GM12878 (cell line): ENCODE data around the gene ZDHHC3. TPM values are rescaled to one million over a fixed set of nuclear protein-coding genes. Genes with fewer than 3 reads are reported as not detected.
A peak's percentile ranks its signal among the peaks of the same experiment; 100 is the strongest.

Experiments
- ASH2L ChIP-seq: fragments of 300-600, 200-600 bp; sonication (generic); IDR thresholded peaks from 2 replicates; pipeline ENCODE4 v1.6.1; 2017; ENCODE audit warnings: low read depth, mild to moderate bottlenecking, borderline replicate concordance
- BMI1 ChIP-seq: fragments of 450-650 bp; IDR thresholded peaks from 2 replicates; pipeline ENCODE4 v1.6.1; 2016; ENCODE audit warnings: mild to moderate bottlenecking, moderate library complexity, borderline replicate concordance
- CHD2 ChIP-seq: IDR thresholded peaks from 2 replicates; pipeline ENCODE4 v1.6.1; 2011; ENCODE audit warnings: low read depth, low read length, improper control_type of control experiment, borderline replicate concordance
- HCFC1 ChIP-seq: fragments of 150-350 bp; IDR thresholded peaks from 2 replicates; pipeline ENCODE4 v1.6.1; 2014; ENCODE audit warnings: low read length
- KDM1A ChIP-seq: fragments of 200-600 bp; sonication (generic); IDR thresholded peaks from 2 replicates; pipeline ENCODE4 v1.6.1; 2016; ENCODE audit warnings: borderline replicate concordance
- MEF2B ChIP-seq: fragments of 450-650 bp; IDR thresholded peaks from 2 replicates; pipeline ENCODE4 v1.6.1; 2018; ENCODE audit warnings: mild to moderate bottlenecking, moderate library complexity; ENCODE audit not compliant: partially characterized antibody, poor library complexity, severe bottlenecking
- MYC ChIP-seq: IDR thresholded peaks from 2 replicates; pipeline ENCODE4 v1.6.1; 2011; ENCODE audit warnings: mild to moderate bottlenecking, low read length, moderate library complexity, inconsistent platforms; ENCODE audit not compliant: insufficient read depth, insufficient replicate concordance, insufficient read length, severe bottlenecking
- NFIC ChIP-seq: IDR thresholded peaks from 2 replicates; pipeline ENCODE4 v1.6.1; 2012; ENCODE audit warnings: low read depth, mild to moderate bottlenecking, inconsistent platforms, low read length, moderate library complexity
- NFYA ChIP-seq: IDR thresholded peaks from 2 replicates; pipeline ENCODE4 v1.6.1; 2011; ENCODE audit warnings: low read depth, mild to moderate bottlenecking, low read length, improper control_type of control experiment, borderline replicate concordance
- NFYB ChIP-seq: IDR thresholded peaks from 2 replicates; pipeline ENCODE4 v1.6.1; 2011; ENCODE audit warnings: low read depth, mild to moderate bottlenecking, low read length, improper control_type of control experiment, moderate library complexity; ENCODE audit not compliant: insufficient read depth
- PML ChIP-seq: IDR thresholded peaks from 2 replicates; pipeline ENCODE4 v1.6.1; 2012; ENCODE audit warnings: low read length, inconsistent platforms
- RB1 ChIP-seq: fragments of 450-650 bp; formaldehyde crosslinking; IDR thresholded peaks from 2 replicates; pipeline ENCODE4 v1.6.1; 2017; ENCODE audit warnings: mild to moderate bottlenecking, borderline replicate concordance
- SIN3A ChIP-seq: IDR thresholded peaks from 2 replicates; pipeline ENCODE4 v1.6.1; 2012; ENCODE audit warnings: low read depth, low read length, improper control_type of control experiment
- SRF ChIP-seq, 2 experiments: IDR thresholded peaks; 2 replicates each; pipeline ENCODE4 v1.6.1; 2011; ENCODE audit warnings: low read depth in 2 of 2, low read length in 2 of 2, mild to moderate bottlenecking in 1 of 2, moderate library complexity in 1 of 2
- TARDBP ChIP-seq: IDR thresholded peaks from 2 replicates; pipeline ENCODE4 v1.6.1; 2016; ENCODE audit warnings: borderline replicate concordance
- ZNF207 ChIP-seq: fragments of 450-650 bp; IDR thresholded peaks from 2 replicates; pipeline ENCODE4 v1.6.1; 2014; ENCODE audit warnings: antibody characterized with exemption, mild to moderate bottlenecking, borderline replicate concordance
- polyA plus RNA-seq, 11 experiments: library from polyadenylated mRNA; depleted of rRNA in 4 of 11; unstranded in 6 of 11; stranded (reverse) in 5 of 11; fragments of >200 nt; fragmentation: Nextera tagmentation in 4 of 11; fragmentation: Illumina TruSeq in 1 of 11; extraction: Ambion mirVana in 4 of 11; extraction: Trizol in 1 of 11; gene quantifications; 1 replicate in 1 of 11; 2 replicates in 10 of 11; pipeline versions ENCODE4 v1.2.1 to v1.2.3, GENCODE V29; 2011 to 2016; ENCODE audit warnings: inconsistent platforms in 2 of 11, missing spikeins in 2 of 11, low read depth in 1 of 11
- total RNA-seq, 4 experiments: library from RNA; depleted of rRNA in 3 of 4; stranded (reverse); fragments of >200 nt in 3 of 4; fragmentation: Illumina TruSeq in 1 of 4; extraction: Trizol in 1 of 4; gene quantifications; 2 replicates each; pipeline versions ENCODE4 v1.2.1 to v1.2.3, GENCODE V29; 2013 to 2021
- TF ChIP-seq, protein P1 (sequence below): fragments of 450-650 bp; formaldehyde crosslinking; IDR thresholded peaks from 2 replicates; pipeline ENCODE4 v1.4.0; 2020; ENCODE audit warnings: mild to moderate bottlenecking, moderate library complexity
- TF ChIP-seq, protein P2 (sequence below): fragments of 450-650 bp; IDR thresholded peaks from 2 replicates; pipeline ENCODE4 v1.6.1; 2017; ENCODE audit warnings: borderline replicate concordance
- TF ChIP-seq, protein P3 (sequence below): IDR thresholded peaks from 2 replicates; pipeline ENCODE4 v1.6.1; 2012; ENCODE audit warnings: improper control_type of control experiment, low read depth, low read length; ENCODE audit not compliant: insufficient replicate concordance

The ZDHHC3 gene
- total and polyA plus RNA-seq, 10 of the 15 experiments (the other 5 are each of a cell fraction or from before 2014, with no cell fraction given) = 6.8 to 79.1 (median 40.8) TPM

DNA sequence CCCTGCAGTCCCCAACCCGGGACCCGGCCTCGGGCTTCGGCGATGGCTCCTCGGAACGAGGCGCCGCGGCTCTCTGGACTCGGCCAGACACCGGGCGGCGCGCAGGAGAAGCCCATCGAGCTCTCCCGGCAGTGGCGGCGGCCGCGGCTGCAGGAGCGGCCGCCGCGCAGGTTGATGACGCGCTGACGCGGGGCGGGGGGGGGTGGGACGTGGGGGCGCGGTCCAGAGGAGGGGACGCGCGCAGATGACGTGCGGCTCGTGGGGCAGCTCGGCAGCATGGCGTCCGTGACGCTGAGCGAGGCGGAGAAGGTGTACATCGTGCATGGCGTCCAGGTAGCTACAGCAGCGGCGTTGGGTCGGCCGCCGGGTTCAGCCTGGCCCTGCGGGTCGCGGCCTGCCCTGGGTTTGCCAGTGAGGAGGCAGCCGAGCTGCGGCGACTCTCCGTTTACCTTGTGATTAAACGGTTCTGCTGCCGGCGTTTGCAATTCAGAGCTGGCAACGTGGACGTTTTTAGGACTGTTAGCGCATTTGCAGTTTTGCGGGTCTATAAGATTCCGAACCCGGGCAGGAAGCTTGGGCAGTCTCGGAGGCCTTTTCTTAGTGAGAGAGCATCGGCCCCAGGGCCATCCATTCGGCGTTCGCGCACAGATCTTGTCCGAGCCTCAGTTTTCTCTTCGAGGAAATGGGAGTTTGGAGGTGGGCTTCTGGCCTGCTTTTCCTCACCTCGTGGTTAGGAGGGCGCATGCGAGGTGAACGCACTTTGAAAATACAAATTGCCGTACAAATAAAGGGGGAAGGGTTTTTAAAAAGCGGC, at the start of gene ZDHHC3, which contains the start of gene EXOSC7 (continued):
- TF ChIP-seq, protein P1, sequence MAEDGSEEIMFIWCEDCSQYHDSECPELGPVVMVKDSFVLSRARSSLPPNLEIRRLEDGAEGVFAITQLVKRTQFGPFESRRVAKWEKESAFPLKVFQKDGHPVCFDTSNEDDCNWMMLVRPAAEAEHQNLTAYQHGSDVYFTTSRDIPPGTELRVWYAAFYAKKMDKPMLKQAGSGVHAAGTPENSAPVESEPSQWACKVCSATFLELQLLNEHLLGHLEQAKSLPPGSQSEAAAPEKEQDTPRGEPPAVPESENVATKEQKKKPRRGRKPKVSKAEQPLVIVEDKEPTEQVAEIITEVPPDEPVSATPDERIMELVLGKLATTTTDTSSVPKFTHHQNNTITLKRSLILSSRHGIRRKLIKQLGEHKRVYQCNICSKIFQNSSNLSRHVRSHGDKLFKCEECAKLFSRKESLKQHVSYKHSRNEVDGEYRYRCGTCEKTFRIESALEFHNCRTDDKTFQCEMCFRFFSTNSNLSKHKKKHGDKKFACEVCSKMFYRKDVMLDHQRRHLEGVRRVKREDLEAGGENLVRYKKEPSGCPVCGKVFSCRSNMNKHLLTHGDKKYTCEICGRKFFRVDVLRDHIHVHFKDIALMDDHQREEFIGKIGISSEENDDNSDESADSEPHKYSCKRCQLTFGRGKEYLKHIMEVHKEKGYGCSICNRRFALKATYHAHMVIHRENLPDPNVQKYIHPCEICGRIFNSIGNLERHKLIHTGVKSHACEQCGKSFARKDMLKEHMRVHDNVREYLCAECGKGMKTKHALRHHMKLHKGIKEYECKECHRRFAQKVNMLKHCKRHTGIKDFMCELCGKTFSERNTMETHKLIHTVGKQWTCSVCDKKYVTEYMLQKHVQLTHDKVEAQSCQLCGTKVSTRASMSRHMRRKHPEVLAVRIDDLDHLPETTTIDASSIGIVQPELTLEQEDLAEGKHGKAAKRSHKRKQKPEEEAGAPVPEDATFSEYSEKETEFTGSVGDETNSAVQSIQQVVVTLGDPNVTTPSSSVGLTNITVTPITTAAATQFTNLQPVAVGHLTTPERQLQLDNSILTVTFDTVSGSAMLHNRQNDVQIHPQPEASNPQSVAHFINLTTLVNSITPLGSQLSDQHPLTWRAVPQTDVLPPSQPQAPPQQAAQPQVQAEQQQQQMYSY = no peak
- TF ChIP-seq ASH2L (0 out of 2 replicates have a peak, but pooled peaks have one; percentile 30), MEF2B (no peak), SIN3A (no peak), RB1 (peak; percentile 55; the same call in 1 of the 2 replicates), SRF (IDR thresholded peaks at IDR 0.05; ENCODE audit: low read depth in 2 of 2, low read length in 2 of 2) (peak in 1 of 2 experiments; percentile 47; a peak in 1 of 4 replicates), TARDBP (no peak), MYC (peak; percentile 70), NFYB (no peak), PML (no peak), ZNF207 (peak; percentile 57; the same call in 1 of the 2 replicates), HCFC1 (peak; percentile 58; the same call in 1 of the 2 replicates), NFYA (no peak), CHD2 (no peak), NFIC (no peak), KDM1A (no peak), BMI1 (no peak)
- TF ChIP-seq, protein P2, sequence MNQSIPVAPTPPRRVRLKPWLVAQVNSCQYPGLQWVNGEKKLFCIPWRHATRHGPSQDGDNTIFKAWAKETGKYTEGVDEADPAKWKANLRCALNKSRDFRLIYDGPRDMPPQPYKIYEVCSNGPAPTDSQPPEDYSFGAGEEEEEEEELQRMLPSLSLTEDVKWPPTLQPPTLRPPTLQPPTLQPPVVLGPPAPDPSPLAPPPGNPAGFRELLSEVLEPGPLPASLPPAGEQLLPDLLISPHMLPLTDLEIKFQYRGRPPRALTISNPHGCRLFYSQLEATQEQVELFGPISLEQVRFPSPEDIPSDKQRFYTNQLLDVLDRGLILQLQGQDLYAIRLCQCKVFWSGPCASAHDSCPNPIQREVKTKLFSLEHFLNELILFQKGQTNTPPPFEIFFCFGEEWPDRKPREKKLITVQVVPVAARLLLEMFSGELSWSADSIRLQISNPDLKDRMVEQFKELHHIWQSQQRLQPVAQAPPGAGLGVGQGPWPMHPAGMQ = no peak
- TF ChIP-seq, protein P3, sequence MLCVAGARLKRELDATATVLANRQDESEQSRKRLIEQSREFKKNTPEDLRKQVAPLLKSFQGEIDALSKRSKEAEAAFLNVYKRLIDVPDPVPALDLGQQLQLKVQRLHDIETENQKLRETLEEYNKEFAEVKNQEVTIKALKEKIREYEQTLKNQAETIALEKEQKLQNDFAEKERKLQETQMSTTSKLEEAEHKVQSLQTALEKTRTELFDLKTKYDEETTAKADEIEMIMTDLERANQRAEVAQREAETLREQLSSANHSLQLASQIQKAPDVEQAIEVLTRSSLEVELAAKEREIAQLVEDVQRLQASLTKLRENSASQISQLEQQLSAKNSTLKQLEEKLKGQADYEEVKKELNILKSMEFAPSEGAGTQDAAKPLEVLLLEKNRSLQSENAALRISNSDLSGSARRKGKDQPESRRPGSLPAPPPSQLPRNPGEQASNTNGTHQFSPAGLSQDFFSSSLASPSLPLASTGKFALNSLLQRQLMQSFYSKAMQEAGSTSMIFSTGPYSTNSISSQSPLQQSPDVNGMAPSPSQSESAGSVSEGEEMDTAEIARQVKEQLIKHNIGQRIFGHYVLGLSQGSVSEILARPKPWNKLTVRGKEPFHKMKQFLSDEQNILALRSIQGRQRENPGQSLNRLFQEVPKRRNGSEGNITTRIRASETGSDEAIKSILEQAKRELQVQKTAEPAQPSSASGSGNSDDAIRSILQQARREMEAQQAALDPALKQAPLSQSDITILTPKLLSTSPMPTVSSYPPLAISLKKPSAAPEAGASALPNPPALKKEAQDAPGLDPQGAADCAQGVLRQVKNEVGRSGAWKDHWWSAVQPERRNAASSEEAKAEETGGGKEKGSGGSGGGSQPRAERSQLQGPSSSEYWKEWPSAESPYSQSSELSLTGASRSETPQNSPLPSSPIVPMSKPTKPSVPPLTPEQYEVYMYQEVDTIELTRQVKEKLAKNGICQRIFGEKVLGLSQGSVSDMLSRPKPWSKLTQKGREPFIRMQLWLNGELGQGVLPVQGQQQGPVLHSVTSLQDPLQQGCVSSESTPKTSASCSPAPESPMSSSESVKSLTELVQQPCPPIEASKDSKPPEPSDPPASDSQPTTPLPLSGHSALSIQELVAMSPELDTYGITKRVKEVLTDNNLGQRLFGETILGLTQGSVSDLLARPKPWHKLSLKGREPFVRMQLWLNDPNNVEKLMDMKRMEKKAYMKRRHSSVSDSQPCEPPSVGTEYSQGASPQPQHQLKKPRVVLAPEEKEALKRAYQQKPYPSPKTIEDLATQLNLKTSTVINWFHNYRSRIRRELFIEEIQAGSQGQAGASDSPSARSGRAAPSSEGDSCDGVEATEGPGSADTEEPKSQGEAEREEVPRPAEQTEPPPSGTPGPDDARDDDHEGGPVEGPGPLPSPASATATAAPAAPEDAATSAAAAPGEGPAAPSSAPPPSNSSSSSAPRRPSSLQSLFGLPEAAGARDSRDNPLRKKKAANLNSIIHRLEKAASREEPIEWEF = no peak
